ENCODE results near the gene FAM20C. TPM values are rescaled to one million over a fixed set of nuclear protein-coding genes. Genes with fewer than 3 reads are reported as not detected.
A peak's percentile ranks its signal among the peaks of the same experiment; 100 is the strongest.
"Not testable (repeated sequence)": the region's sequence is repeated elsewhere in the genome, so short reads cannot be mapped to it uniquely, and the experiment has no call there.

Gene FAM20C
- total RNA-seq, 6 donors from 2014 or later, result 17.7 to 53.7 (median 46.8) TPM

DNA sequence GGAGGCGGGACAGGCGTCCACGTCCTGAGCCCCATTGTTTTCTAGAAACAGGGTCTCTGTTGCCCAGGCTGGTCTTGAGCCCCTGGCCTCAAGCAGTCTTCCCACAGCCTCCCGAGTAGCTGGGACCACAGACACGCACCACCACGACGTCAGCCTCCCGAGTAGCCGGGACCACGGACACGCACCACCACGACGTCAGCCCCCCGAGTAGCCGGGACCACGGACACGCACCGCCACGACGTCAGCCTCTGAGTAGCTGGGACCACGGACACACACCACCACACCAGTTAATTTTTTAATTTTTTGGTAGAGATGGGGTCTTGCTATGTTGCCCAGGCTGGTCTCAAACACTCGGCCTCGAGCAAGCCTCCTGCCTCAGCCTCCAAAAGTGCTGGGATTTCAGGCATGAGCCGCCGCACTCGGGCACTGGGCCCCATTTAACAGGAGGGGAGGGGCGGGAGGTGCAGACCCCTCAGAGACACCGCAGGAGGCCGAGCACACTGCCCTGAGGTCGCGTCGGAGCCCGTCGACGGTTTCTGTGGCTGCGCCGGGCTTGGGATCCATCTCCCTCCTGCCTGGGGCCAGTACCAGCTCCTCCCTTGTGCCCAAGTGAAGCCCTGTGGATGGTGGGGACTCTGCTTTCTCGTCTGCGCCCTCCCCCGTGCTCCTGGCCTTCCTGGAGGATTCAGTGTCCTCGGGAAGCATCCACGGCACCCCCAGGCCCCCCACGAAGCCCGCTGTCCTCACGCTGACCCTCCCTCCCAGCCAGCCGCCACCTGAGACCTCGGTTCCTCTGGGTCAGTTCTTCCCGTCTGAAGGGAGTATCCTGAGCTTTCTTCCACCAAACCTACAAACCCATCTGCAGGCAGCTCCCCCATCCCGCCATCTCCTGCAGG, 13.0 kb downstream of the FAM20C start:
- Histone ChIP-seq H3K4me3 (no peak overlapping the region), H3K9me3 (no peaks in the 10 kb centered on the region), H3K4me1 (no peaks in the 10 kb centered on the region), H3K27me3 (no peaks in the 10 kb centered on the region), H3K36me3 (peaks cover 0 to 43% (median 24%) of the 10 kb centered on the region in 4 donors), H3K27ac (no peak overlapping the region)
- peak in 1 of 2 donors; percentile 88 for DNase-seq
- WGBS, 2 donors, result 96% methylated on average over 49 of the region's 49 CpGs
- TF ChIP-seq, protein P1, sequence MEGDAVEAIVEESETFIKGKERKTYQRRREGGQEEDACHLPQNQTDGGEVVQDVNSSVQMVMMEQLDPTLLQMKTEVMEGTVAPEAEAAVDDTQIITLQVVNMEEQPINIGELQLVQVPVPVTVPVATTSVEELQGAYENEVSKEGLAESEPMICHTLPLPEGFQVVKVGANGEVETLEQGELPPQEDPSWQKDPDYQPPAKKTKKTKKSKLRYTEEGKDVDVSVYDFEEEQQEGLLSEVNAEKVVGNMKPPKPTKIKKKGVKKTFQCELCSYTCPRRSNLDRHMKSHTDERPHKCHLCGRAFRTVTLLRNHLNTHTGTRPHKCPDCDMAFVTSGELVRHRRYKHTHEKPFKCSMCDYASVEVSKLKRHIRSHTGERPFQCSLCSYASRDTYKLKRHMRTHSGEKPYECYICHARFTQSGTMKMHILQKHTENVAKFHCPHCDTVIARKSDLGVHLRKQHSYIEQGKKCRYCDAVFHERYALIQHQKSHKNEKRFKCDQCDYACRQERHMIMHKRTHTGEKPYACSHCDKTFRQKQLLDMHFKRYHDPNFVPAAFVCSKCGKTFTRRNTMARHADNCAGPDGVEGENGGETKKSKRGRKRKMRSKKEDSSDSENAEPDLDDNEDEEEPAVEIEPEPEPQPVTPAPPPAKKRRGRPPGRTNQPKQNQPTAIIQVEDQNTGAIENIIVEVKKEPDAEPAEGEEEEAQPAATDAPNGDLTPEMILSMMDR (IDR thresholded peaks at IDR 0.05), result no peak
- no peak for TF ChIP-seq EP300 (IDR thresholded peaks at IDR 0.05)
- no peak for TF ChIP-seq POLR2A (IDR thresholded peaks at IDR 0.05)
- TF ChIP-seq POLR2AphosphoS5 (IDR thresholded peaks at IDR 0.05), result no peak
- peak; percentile 50 to 52 for ATAC-seq (ENCODE audit: low FRiP score in 2 of 2)

DNA sequence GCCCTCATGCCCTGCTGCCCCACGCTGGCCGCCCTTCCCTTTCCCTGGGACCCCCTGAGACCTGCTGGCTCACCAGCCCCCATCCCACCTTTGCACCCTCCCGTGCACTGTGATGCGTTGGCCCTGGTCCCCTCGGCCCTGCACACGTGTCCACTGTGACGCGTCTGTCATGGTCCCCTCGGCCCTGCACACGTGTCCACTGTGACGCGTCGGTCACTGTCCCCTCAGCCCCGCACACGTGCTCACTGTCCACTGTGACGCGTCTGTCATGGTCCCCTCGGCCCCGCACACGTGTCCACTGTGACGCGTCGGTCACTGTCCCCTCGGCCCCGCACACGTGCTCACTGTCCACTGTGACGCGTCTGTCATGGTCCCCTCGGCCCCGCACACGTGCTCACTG, 14.0 kb downstream of the FAM20C start:
- not testable (repeated sequence) for H3K27ac ChIP-seq; H3K4me3 ChIP-seq; H3K9me3 ChIP-seq; ATAC-seq (ENCODE audit: low FRiP score in 2 of 2); H3K27me3 ChIP-seq; H3K4me1 ChIP-seq
- H3K36me3 ChIP-seq, result peaks cover 0 to 43% (median 25%) of the 10 kb centered on the region in 4 donors
- peak in 1 of 2 donors; percentile 58 for DNase-seq
- WGBS, 2 donors, result 83 to 97% methylated on average over 23 to 31 of the region's 31 CpGs

DNA sequence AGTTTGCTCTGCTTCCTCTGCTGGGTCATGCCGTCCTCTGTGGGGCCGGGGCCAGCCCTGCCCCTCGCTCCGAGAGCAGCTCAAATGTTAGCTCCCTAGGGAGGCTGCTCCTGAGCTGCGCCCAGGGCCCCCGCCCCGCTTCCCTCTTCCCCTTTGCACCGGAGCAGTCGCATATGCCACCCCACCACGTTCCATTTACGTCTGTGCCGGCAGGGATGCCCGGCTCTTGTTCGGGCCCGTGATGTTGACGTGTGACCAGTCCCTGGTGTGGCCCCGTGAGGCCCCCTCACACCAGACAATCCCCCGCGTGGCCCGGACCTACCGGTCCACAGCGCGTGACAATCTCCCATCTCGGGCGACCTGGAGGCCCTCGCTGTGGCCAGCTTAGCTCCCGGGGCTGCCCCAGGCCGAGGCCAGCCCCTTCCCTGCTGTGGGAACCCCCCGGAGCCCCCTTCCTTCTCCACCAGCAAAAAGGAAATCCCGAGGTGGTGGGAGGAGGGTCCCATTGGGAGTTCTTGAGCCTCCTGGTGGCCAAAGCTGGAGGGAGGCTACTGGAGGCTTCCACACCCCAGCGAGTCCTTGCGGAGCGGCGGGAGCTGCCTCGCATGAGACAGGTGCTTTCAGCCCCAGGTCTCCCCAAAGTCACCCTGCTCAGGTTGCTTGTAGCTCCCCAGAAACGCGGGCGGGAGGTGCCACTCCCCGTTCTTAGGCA, 15.2 kb downstream of the FAM20C start:
- H3K4me3 ChIP-seq, result no peak overlapping the region
- no peak overlapping the region for H3K27ac ChIP-seq
- H3K9me3 ChIP-seq, result no peaks in the 10 kb centered on the region
- H3K4me1 ChIP-seq, result no peaks in the 10 kb centered on the region
- peak in 1 of 2 donors; percentile 79 for DNase-seq
- ATAC-seq (ENCODE audit: low FRiP score in 2 of 2), result no peak
- peaks cover 0 to 44% (median 25%) of the 10 kb centered on the region in 4 donors for H3K36me3 ChIP-seq
- H3K27me3 ChIP-seq, result no peaks in the 10 kb centered on the region
- TF ChIP-seq POLR2A (IDR thresholded peaks at IDR 0.05) (no peak), POLR2AphosphoS5 (IDR thresholded peaks at IDR 0.05) (no peak), EP300 (IDR thresholded peaks at IDR 0.05) (no peak)
- TF ChIP-seq, protein P1 (IDR thresholded peaks at IDR 0.05), result no peak
- 92 to 93% methylated on average over 25 to 39 of the region's 39 CpGs for WGBS, 2 donors

DNA sequence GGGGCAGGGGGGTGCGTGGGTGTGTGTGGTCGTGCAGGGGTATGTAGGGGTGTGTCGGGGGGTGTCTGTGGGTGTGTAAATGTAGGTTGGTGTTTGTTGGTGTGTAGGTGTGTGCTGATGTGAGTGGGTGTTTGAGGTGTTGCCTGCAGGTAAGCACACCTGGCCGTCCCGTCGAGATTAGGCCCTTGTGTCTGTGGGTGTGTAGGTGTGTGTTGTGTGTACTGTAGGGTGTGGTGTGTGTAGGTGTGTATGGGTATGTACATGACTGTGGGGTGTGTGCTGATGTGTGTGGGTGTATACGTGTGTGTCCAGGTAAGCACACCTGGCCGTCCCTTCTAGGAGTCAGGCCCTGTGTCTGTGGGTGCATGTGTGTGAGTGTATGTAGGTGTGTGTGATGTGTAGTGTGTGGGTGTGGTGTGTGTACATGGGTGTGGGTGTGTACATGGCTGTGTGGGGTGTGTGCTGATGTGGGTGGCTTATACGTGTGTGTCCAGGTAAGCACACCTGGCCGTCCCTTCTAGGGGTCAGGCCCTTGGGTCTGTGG, 15.8 kb downstream of the FAM20C start:
- 89% methylated on average over 8 to 10 of the region's 10 CpGs for WGBS, 2 donors
- TF ChIP-seq POLR2A (IDR thresholded peaks at IDR 0.05) (no peak), EP300 (IDR thresholded peaks at IDR 0.05) (no peak), POLR2AphosphoS5 (IDR thresholded peaks at IDR 0.05) (no peak)
- TF ChIP-seq, protein P1 (IDR thresholded peaks at IDR 0.05), result no peak
- no peaks in the 10 kb centered on the region for H3K27me3 ChIP-seq
- H3K4me3 ChIP-seq, result no peak overlapping the region
- no peak overlapping the region for H3K27ac ChIP-seq
- no peak for DNase-seq
- H3K36me3 ChIP-seq, result peaks cover 0 to 47% (median 25%) of the 10 kb centered on the region in 4 donors
- H3K9me3 ChIP-seq, result no peaks in the 10 kb centered on the region
- no peaks in the 10 kb centered on the region for H3K4me1 ChIP-seq
- ATAC-seq (ENCODE audit: low FRiP score in 2 of 2), result peak in 1 of 2 donors; percentile 8

DNA sequence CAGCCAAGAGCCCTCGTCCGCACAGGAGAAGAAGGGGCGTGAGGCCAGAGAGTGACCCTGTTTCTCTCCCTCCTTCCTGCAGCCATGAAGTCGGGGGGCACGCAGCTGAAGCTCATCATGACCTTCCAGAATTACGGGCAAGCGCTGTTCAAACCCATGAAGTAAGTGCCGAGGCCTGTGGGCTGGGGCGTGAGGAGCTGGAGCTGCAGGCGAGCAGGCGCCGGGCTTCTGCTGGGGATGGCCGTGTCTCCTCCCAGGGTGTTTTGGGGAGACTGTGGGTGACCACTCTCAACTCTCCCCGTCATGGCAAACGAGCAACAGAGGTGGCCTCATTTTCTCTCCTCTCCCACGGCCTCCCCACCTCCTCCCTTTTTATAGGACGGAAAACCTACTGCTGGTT, 16.4 kb downstream of the FAM20C start:
- no peaks in the 10 kb centered on the region for H3K4me1 ChIP-seq
- 91 to 96% methylated on average over 16 to 17 of the region's 17 CpGs for WGBS, 2 donors
- no peak for TF ChIP-seq POLR2AphosphoS5 (IDR thresholded peaks at IDR 0.05)
- TF ChIP-seq EP300 (IDR thresholded peaks at IDR 0.05), result no peak
- TF ChIP-seq, protein P1 (IDR thresholded peaks at IDR 0.05), result no peak
- TF ChIP-seq POLR2A (IDR thresholded peaks at IDR 0.05), result no peak
- no peak overlapping the region for H3K4me3 ChIP-seq
- DNase-seq (peak in 1 of 2 donors; percentile 60), ATAC-seq (ENCODE audit: low FRiP score in 2 of 2) (no peak)
- peaks cover 0 to 47% (median 25%) of the 10 kb centered on the region in 4 donors for H3K36me3 ChIP-seq
- no peaks in the 10 kb centered on the region for H3K9me3 ChIP-seq
- H3K27me3 ChIP-seq, result no peaks in the 10 kb centered on the region
- no peak overlapping the region for H3K27ac ChIP-seq

All from upper lobe of left lung (tissue), 6 donors.